ENCODE measurements around the gene HELZ2.

Gene HELZ2

GRCh38 chr20:63536241-63536977, 37.6 kb downstream of the HELZ2 start:
- DNase-seq = no peak

- no peak for DNase-seq
Measured at GRCh38 chr20:63534831-63535651, 39.0 kb downstream of the HELZ2 start.

- DNase-seq = no peak
Measured at GRCh38 chr20:63534427-63534830, 39.6 kb downstream of the HELZ2 start.

- no peak for DNase-seq
Measured at GRCh38 chr20:63533871-63534393, 40.1 kb downstream of the HELZ2 start.

GRCh38 chr20:63533388-63533787, 40.7 kb downstream of the HELZ2 start:
- no peak for DNase-seq

- no peak for DNase-seq
Measured at GRCh38 chr20:63532449-63532971, 41.5 kb downstream of the HELZ2 start.

GRCh38 chr20:63531686-63532448, 42.2 kb downstream of the HELZ2 start:
- DNase-seq = peak; percentile 11

- DNase-seq = no peak
Measured at GRCh38 chr20:63530788-63531160, 43.3 kb downstream of the HELZ2 start.

- no peak for DNase-seq
Measured at GRCh38 chr20:63529861-63530787, 43.9 kb downstream of the HELZ2 start.

- no peak for DNase-seq
Measured at GRCh38 chr20:63529180-63529860, 44.7 kb downstream of the HELZ2 start.

- DNase-seq = no peak
Measured at GRCh38 chr20:63527184-63527583, 46.9 kb downstream of the HELZ2 start.

- DNase-seq = no peak
Measured at GRCh38 chr20:63525971-63526370, 48.1 kb downstream of the HELZ2 start.

- no peak for DNase-seq
Measured at GRCh38 chr20:63525185-63525584, 48.9 kb downstream of the HELZ2 start.
